ENCODE results near the gene RAP1GAP.

GRCh38 chr1:21577933-21578332, 91.2 kb downstream of the RAP1GAP start:
- TF ChIP-seq CTCF (IDR thresholded peaks at IDR 0.05), result no peak
- TF ChIP-seq EZH2 (IDR thresholded peaks at IDR 0.05), result no peak
- no peak for TF ChIP-seq EZH2phosphoT487 (IDR thresholded peaks at IDR 0.05)
